NCI-H2029 (cell line): ENCODE measurements around the gene MPHOSPH9.
"Not testable (repeated sequence)": the region's sequence is repeated elsewhere in the genome, so short reads cannot be mapped to it uniquely, and the experiment has no call there.

Source experiments
- DNase-seq: peaks from one replicate; lab custom pipeline; 2025; lab: John Stamatoyannopoulos, UW

MPHOSPH9 gene

DNA sequence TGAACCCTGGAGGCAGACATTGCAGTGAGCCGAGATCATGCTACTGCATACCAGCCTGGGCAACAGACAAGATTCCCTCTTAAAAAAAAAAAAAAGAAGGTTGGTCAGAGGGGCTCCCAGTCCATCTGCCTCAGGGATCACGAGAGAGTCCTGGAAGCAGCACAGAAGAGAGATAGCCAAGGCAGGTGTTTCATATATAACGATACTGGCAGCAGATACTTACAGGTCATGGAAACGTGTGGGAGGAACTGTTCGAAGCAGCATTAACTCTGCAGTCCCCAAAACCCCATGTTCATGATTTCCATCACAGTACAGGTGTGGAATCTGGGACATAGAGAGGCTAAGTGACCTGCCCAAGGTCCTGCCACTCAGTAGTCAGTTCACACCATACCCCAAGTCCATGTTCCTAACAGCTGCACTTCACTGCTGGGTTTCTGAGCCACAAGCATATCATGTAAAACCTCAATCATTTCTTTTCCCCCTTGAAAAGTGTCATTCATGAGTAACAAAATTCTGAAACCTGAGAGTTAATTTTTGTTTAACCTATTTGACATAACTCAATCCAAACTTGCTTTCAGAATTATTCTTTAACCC lies 22.0 kb upstream of the MPHOSPH9 start:
- no peak for DNase-seq

- no peak for DNase-seq
Observed at GRCh38 chr12:123253641-123254459, 20.9 kb upstream of the MPHOSPH9 start.

- DNase-seq = not testable (repeated sequence)
Observed at GRCh38 chr12:123252365-123252764, 19.4 kb upstream of the MPHOSPH9 start.

DNA sequence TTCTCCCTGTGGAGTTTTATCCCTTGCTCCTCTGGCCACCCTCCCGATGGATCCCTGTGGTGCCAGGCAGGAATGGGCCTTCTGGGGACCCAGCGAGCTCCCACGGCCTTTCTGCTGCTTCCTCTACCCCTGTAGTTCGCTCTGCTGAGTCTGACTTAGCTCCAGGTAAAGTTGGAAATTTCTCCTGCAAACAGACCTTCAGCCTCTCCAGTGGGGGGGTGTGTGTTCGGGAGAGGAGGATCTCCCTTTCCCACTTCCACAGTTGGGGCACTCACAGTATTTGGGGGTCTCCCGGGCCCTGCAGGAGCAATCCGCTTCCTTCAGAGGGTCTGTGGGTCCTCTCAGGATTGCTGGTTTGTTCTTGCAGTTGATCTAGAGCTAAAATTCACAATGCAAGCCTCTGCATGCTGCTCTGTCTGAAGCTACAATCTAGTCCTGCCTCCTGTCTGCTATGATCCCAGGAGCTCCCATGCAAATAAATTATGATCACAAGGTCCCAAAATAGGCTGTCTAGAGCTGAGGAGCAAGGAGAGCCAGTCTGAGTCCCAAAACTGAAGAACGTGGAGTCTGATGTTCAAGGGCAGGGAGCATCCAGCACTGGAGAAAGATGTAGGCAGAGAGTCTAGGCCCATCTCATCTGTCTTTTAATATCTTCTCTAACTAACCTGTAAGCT lies 18.6 kb upstream of the MPHOSPH9 start:
- DNase-seq = no peak

DNA sequence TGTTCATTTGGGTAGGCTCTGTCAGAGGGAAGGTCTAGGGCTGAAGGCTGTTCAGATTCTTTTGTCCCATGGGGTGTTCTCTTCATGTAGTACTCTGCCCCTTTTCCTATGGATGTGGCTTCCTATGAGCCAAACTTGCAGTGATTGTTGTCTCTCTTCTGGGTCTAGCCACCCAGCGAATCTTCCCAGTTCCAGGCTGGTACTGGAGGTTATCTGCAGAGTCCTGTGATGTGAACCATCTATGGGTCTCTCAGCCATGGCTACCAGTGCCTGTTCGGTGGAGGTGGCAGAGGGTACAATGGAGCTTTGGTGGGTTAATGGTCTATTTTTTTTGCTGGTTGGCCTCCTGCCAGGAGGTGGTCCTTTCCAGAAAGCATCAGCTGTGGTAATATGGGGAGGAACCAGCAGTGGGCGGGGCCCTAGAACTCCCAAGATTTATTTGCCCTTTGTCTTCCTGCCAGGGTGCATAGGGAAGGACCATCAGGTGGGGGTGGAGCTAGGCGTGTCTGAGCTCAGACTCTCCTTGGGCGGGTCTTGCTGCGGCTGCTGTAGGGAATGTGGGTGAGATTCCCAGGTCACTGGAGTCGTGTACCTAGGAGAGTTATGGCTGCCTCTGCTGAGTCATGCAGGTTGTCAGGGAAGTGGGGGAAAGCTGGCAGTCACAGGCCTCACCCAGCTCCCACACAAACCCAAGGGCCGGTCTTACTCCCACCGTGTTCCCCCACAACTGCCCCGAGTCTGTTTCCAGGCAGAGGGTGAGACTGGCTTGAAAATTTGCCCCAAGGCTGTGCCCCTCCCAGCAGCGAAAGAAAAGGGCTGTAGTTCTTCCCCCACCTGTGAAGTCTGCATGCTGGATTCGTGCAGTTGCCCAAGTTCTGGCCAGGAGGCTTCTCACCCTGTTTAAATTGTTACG lies 17.8 kb upstream of the MPHOSPH9 start:
- peak; percentile 80 for DNase-seq

DNA sequence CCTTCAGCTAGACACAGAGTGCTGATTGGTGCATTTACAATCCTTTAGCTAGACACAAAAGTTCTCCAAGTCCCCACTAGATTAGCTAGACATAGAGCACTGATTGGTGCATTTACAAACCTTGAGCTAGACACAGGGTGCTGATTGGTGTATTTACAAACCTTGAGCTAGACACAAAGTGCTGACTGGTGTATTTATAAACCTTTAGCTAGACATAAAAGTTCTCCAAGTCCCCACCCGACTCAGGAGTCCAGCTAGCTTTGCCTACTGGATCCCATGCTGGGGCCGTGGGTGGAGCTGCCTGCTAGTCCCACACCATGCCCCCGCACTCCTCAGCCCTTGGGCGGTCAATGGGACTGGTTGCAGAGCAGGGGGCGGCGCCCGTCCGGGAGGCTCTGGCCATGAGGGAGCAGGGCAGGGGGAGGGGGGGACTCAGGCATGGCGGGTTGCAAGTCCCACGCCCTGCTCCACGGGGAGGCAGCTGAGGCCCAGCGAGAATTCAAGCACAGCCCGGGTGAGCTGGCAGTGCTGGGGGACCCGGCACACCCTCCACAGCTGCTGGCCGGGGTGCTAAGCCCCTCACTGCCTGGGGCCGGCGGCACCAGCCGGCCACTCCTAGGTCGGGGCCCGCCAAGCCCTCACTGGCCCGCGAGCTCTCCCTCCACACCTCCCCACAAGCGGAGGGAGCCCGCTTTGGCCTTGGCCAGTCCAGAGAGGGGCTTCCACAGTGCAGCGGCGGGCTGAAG lies 16.2 kb upstream of the MPHOSPH9 start:
- not testable (repeated sequence) for DNase-seq

DNA sequence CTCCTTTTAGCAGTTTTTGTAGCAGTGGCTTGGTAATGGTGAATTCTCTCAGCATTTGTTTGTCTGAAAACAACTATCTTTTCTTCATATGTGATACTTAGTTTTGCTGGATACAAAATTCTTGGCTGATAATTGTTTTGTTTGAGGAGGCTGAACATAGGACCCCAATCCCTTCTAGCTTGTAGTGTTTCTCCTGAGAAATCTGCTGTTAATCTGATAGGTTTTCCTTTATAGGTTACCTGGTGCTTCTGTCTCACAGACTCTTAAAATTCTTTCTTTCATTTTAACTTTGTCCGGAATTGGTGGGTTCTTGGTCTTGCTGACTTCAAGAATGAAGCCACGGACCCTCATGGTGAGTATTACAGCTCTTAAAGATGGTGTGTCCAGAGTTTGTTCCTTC lies 15.2 kb upstream of the MPHOSPH9 start:
- DNase-seq = not testable (repeated sequence)

GRCh38 chr12:123245678-123246077 lies 12.7 kb upstream of the MPHOSPH9 start:
- no peak for DNase-seq

DNA sequence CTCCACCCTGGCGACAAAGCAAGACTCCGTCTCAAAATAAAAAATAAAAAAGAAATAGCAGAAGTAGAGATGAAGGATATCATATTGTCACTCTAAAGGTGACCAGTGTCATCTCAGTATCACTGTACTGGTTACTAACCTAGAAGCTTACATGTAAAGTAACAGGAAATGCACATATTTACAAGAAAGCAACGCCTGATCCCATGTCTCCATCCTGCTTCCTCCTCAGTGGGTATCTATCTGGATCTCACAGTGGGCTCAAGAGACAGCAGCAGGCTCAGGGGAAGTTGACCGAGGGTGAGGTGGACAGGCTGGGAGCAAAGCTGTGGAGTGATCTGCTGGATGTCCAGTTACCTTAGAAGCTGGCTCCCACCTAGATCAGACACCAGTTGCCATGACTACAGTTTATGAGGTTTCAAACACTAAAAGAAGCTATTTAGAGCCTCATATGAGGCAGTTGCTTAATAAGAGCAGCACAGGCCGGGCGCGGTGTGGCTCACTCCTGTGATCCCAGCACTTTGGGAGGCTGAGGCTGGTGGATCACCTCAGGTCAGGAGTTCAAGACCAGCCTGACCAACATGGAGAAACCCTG lies 10.8 kb upstream of the MPHOSPH9 start:
- DNase-seq = no peak

DNA sequence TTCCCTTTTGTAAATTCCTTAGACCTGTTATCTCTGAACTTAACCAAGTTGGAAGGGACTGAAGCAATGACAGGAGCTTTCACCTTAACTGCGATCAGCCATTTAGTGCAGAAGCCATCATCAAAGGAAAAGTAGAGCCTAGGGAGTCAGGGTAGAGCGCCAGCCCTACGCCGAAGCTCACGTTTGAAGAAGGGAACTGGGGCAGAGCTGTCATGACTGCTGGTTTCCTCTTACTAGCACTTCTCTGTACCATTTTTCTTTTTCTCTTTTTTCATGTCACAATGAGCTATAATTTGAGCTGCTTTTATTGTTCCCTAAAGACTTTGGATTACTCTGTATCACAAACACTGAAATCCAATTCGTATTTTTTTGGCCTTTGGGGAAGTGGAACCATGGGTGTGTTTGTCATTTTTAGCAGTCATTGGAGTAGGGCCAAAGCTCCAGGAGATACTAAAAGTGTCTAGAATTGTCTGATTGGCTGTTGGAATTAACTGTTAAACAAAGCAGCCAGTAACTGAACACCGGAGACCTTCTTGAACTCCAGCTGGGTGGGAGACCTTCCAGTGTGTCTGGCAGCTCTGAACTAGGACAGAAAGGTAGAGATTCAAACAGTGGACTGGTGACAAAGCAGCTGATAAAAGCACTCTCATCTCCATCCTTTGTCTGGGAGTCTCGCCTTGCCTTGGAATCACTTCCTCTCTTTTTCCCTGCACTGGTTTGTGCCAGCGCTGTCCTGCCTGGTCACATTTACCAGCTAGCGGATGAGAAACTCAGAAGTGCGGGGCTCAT lies 9.4 kb upstream of the MPHOSPH9 start:
- DNase-seq = peak; percentile 65

DNA sequence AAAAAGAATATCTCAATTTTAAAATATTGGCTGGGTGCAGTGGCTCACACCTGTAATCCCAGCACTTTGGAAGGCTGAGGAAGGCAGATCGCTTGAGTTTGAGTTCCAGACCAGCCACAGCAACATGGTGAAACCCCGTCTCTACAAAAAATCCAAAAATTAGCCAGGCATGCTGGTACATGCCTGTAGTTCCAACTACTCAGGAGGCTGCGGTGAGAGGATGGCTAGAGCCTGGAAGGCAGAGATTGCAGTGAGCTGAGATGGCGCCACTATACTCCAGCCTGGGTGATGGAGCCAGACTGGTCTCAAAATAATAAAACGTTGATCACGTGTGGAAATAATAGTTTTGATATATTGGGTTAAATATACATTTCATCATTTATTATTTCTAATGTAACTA lies 6.0 kb upstream of the MPHOSPH9 start:
- DNase-seq = no peak

- no peak for DNase-seq
Observed at GRCh38 chr12:123238330-123238682, 5.4 kb upstream of the MPHOSPH9 start.

- peak; percentile 86 for DNase-seq
Observed at GRCh38 chr12:123237646-123238329, 4.8 kb upstream of the MPHOSPH9 start.

- no peak for DNase-seq
Observed at GRCh38 chr12:123233505-123234308, 766 bp upstream of the MPHOSPH9 start.

GRCh38 chr12:123232472-123232806 lies 502 bp downstream of the MPHOSPH9 start:
- DNase-seq = no peak

GRCh38 chr12:123231931-123232330 lies 1.0 kb downstream of the MPHOSPH9 start:
- no peak for DNase-seq

- DNase-seq = no peak
Observed at GRCh38 chr12:123229051-123229450, 3.9 kb downstream of the MPHOSPH9 start.

GRCh38 chr12:123227581-123228258 lies 5.2 kb downstream of the MPHOSPH9 start:
- no peak for DNase-seq
